Activated naive CD4-positive, alpha-beta T cell treated with anti-CD3 and anti-CD28 coated beads for 36 hours (primary cell): ENCODE measurements around the gene CCS. TPM values are rescaled to one million over a fixed set of nuclear protein-coding genes. Genes with fewer than 3 reads are reported as not detected.
"Not testable (repeated sequence)": the region's sequence is repeated elsewhere in the genome, so short reads cannot be mapped to it uniquely, and the experiment has no call there.

Experiments
- CTCF ChIA-PET: fragments of 350-600 bp; sonication (Branson Sonifier 250); formaldehyde crosslinking; loops from one replicate; lab custom pipeline; 2021; ENCODE audit warnings: antibody characterized with exemption; lab: Charles Lee
- DNase-seq: peaks from one replicate; pipeline ENCODE4 v3.0.0-alpha.2; 2020
- H3K27ac Mint-ChIP-seq: one replicate; pipeline ENCODE4 v1.8.0; 2021; ENCODE audit warnings: mild to moderate bottlenecking, mixed read lengths
- H3K27me3 Mint-ChIP-seq: one replicate; pipeline ENCODE4 v1.8.0; 2021; ENCODE audit warnings: low read depth, mixed read lengths
- H3K36me3 Mint-ChIP-seq: one replicate; pipeline ENCODE4 v1.8.0; 2021; ENCODE audit warnings: low read depth, mixed read lengths
- H3K4me1 Mint-ChIP-seq: one replicate; pipeline ENCODE4 v1.8.0; 2021; ENCODE audit warnings: low read depth, mixed read lengths
- H3K4me3 Mint-ChIP-seq: one replicate; pipeline ENCODE4 v1.8.0; 2021; ENCODE audit warnings: mild to moderate bottlenecking, moderate library complexity, mixed read lengths
- H3K9me3 Mint-ChIP-seq: one replicate; pipeline ENCODE4 v1.8.0; 2021; ENCODE audit warnings: mixed read lengths
- intact Hi-C: fragments of 100-400 bp; cut with micrococcal nuclease; formaldehyde crosslinking; loops from one replicate; pipeline ENCODE4 v1.15.1; 2023
- total RNA-seq, 2 experiments: library from RNA; stranded (reverse); gene quantifications; one replicate each; pipeline ENCODE4 v1.2.3, GENCODE V29; 2021

The CCS gene
- total RNA-seq, 2 experiments from 2014 or later, result 22.6 to 22.8 TPM

- Mint-ChIP-seq H3K36me3 (peaks cover 7% of the 10 kb centered on the region), H3K27ac (no peak overlapping the region), H3K27me3 (no peaks in the 10 kb centered on the region), H3K4me1 (peaks cover 9% of the 10 kb centered on the region), H3K9me3 (no peaks in the 10 kb centered on the region), H3K4me3 (no peak overlapping the region)
- CTCF ChIA-PET, result interaction anchor here (0.6 kb wide), 1 partner anchor 20 kb away, joined by 3 read pairs; no protein-coding TSS in a partner anchor
- intact Hi-C loops, result no loop called here
- DNase-seq, result no peak
Observed at GRCh38 chr11:66600219-66600618, 7.2 kb downstream of the CCS start.

GRCh38 chr11:66600631-66601233 is 7.7 kb downstream of the CCS start:
- intact Hi-C loops, result no loop called here
- H3K27ac Mint-ChIP-seq, result no peak overlapping the region
- H3K4me1 Mint-ChIP-seq, result peaks cover 4% of the 10 kb centered on the region
- no peak overlapping the region for H3K4me3 Mint-ChIP-seq
- DNase-seq, result no peak
- H3K9me3 Mint-ChIP-seq, result no peaks in the 10 kb centered on the region
- H3K36me3 Mint-ChIP-seq, result peaks cover 7% of the 10 kb centered on the region
- H3K27me3 Mint-ChIP-seq, result no peaks in the 10 kb centered on the region
- CTCF ChIA-PET, result no interaction called here

- no peak overlapping the region for H3K27ac Mint-ChIP-seq
- H3K27me3 Mint-ChIP-seq, result no peaks in the 10 kb centered on the region
- H3K9me3 Mint-ChIP-seq, result no peaks in the 10 kb centered on the region
- no peak for DNase-seq
- intact Hi-C loops, result no loop called here
- CTCF ChIA-PET, result interaction anchor here (0.6 to 1.3 kb wide), 4 partner anchors 11 to 230 kb away, joined by 3 read pairs; no protein-coding TSS in a partner anchor
- no peaks in the 10 kb centered on the region for H3K4me1 Mint-ChIP-seq
- no peak overlapping the region for H3K4me3 Mint-ChIP-seq
- H3K36me3 Mint-ChIP-seq, result peaks cover 7% of the 10 kb centered on the region
Observed at GRCh38 chr11:66603072-66603471, 10.1 kb downstream of the CCS start.

- H3K27me3 Mint-ChIP-seq, result no peaks in the 10 kb centered on the region
- CTCF ChIA-PET, result interaction anchor here (0.5 to 2.0 kb wide), 3 partner anchors 12 to 24 kb away, joined by 3 to 4 read pairs (median 4); partner anchors contain the start of gene CCDC87
Observed at GRCh38 chr11:66604155-66604554, 11.2 kb downstream of the CCS start.

GRCh38 chr11:66606608-66607007 is 13.6 kb downstream of the CCS start:
- H3K36me3 Mint-ChIP-seq, H3K9me3 Mint-ChIP-seq, H3K4me3 Mint-ChIP-seq, H3K4me1 Mint-ChIP-seq, intact Hi-C loops, DNase-seq, H3K27ac Mint-ChIP-seq, CTCF ChIA-PET, H3K27me3 Mint-ChIP-seq: not testable (repeated sequence)

More at GRCh38 chr11:66604155-66604554, 11.2 kb downstream of the CCS start:
- H3K27ac Mint-ChIP-seq, result no peak overlapping the region
- intact Hi-C loops, result no loop called here
- H3K9me3 Mint-ChIP-seq, result no peaks in the 10 kb centered on the region
- no peak for DNase-seq
- no peak overlapping the region for H3K4me3 Mint-ChIP-seq
- no peaks in the 10 kb centered on the region for H3K4me1 Mint-ChIP-seq
- H3K36me3 Mint-ChIP-seq, result peaks cover 9% of the 10 kb centered on the region

GRCh38 chr11:66607126-66607834 is 14.3 kb downstream of the CCS start:
- no peak overlapping the region for H3K4me3 Mint-ChIP-seq
- H3K27ac Mint-ChIP-seq, result no peak overlapping the region
- intact Hi-C loops, result no loop called here
- no peaks in the 10 kb centered on the region for H3K9me3 Mint-ChIP-seq
- H3K4me1 Mint-ChIP-seq, result peaks cover 6% of the 10 kb centered on the region
- H3K36me3 Mint-ChIP-seq, result peaks cover 6% of the 10 kb centered on the region
- no peak for DNase-seq
- no peaks in the 10 kb centered on the region for H3K27me3 Mint-ChIP-seq
- CTCF ChIA-PET, result no interaction called here

GRCh38 chr11:66609721-66610617 is 17.0 kb downstream of the CCS start:
- Mint-ChIP-seq H3K27me3 (no peaks in the 10 kb centered on the region), H3K4me3 (no peak overlapping the region), H3K9me3 (no peaks in the 10 kb centered on the region), H3K4me1 (peaks cover 6% of the 10 kb centered on the region), H3K27ac (no peak overlapping the region), H3K36me3 (peaks cover 4% of the 10 kb centered on the region)
- intact Hi-C loops, result loop anchor here (10.0 kb wide), 1 partner anchor 345 kb away; the partner anchor contains the start of gene PC
- CTCF ChIA-PET, result interaction anchor here (0.6 to 1.2 kb wide), 3 partner anchors 19 to 69 kb away, joined by 3 read pairs; no protein-coding TSS in a partner anchor
- no peak for DNase-seq

- Mint-ChIP-seq H3K9me3 (no peaks in the 10 kb centered on the region), H3K27me3 (no peaks in the 10 kb centered on the region), H3K4me1 (peaks cover 13% of the 10 kb centered on the region), H3K4me3 (no peak overlapping the region), H3K36me3 (peaks cover 19% of the 10 kb centered on the region), H3K27ac (no peak overlapping the region)
- CTCF ChIA-PET, result interaction anchor here (1.5 kb wide), 1 partner anchor 66 kb away, joined by 4 read pairs; no protein-coding TSS in a partner anchor
- intact Hi-C loops, result loop anchor here (10.0 kb wide), 1 partner anchor 342 kb away; the partner anchor contains the start of gene PC
- DNase-seq, result no peak
Observed at GRCh38 chr11:66612458-66612857, 19.5 kb downstream of the CCS start.

GRCh38 chr11:66614073-66614472 is 21.1 kb downstream of the CCS start:
- intact Hi-C loops, result loop anchor here (10.0 kb wide), 1 partner anchor 341 kb away; the partner anchor contains the start of gene PC
- Mint-ChIP-seq H3K27me3 (no peaks in the 10 kb centered on the region), H3K4me1 (peaks cover 24% of the 10 kb centered on the region), H3K27ac (no peak overlapping the region), H3K9me3 (no peaks in the 10 kb centered on the region), H3K36me3 (peaks cover 33% of the 10 kb centered on the region), H3K4me3 (no peak overlapping the region)
- CTCF ChIA-PET, result interaction anchor here (0.6 to 1.1 kb wide), 4 partner anchors 11 to 654 kb away, joined by 3 to 4 read pairs (median 4); no protein-coding TSS in a partner anchor
- DNase-seq, result no peak

- peak within 1 kb of the TSS; percentile 98 for H3K4me3 Mint-ChIP-seq
- H3K36me3 Mint-ChIP-seq, result peaks cover 52% of the 10 kb centered on the region
- H3K27ac Mint-ChIP-seq, result peak within 1 kb of the TSS; percentile 98
- peaks cover 1% of the 10 kb centered on the region for H3K9me3 Mint-ChIP-seq
- peaks cover 36% of the 10 kb centered on the region for H3K4me1 Mint-ChIP-seq
- intact Hi-C loops, result loop anchor here (1.0 to 10.0 kb wide), 9 partner anchors 22 to 1194 kb away; partner anchors contain the start of genes ACTN3, B4GAT1, BRMS1 and CCDC87
- peak; percentile 99 for DNase-seq
- H3K27me3 Mint-ChIP-seq, result no peaks in the 10 kb centered on the region
- CTCF ChIA-PET, result interaction anchor here (1.2 to 2.4 kb wide), 2 partner anchors 21 to 22 kb away, joined by 3 to 11 read pairs; partner anchors contain the start of gene RBM4
Observed at GRCh38 chr11:66616379-66617154, 23.6 kb downstream of the CCS start, which contains the start of gene RBM14. TSS of gene RBM14 (plus strand) at chr11:66616630. CDS start at chr11:66616721, 91 bp downstream.
